Ramos (cell line): ENCODE results near the gene NMT1.
"Not testable (repeated sequence)": the region's sequence is repeated elsewhere in the genome, so short reads cannot be mapped to it uniquely, and the experiment has no call there.

ENCODE experiments used
- in situ Hi-C: fragments of 300-500 bp; cut with MboI; formaldehyde crosslinking; loops from one replicate; pipeline ENCODE4 v1.14.3; 2022; ENCODE audit warnings: low sequenced_read_pairs; ENCODE audit not compliant: unreplicated experiment

The NMT1 gene

GRCh38 chr17:45035848-45036247, 25.3 kb upstream of the NMT1 start:
- in situ Hi-C loops = no loop called here

- in situ Hi-C loops = no loop called here
Measured at GRCh38 chr17:45036691-45037090, 24.4 kb upstream of the NMT1 start.

GRCh38 chr17:45038728-45039634, 22.1 kb upstream of the NMT1 start:
- in situ Hi-C loops = no loop called here

- in situ Hi-C loops = no loop called here
Measured at GRCh38 chr17:45040459-45040858, 20.7 kb upstream of the NMT1 start.

- in situ Hi-C loops = no loop called here
Measured at GRCh38 chr17:45042346-45043120, 18.6 kb upstream of the NMT1 start.

GRCh38 chr17:45043813-45044540, 17.1 kb upstream of the NMT1 start:
- in situ Hi-C loops = no loop called here

- in situ Hi-C loops = no loop called here
Measured at GRCh38 chr17:45046537-45047125, 14.5 kb upstream of the NMT1 start.

- in situ Hi-C loops = no loop called here
Measured at GRCh38 chr17:45048795-45049563, 12.1 kb upstream of the NMT1 start.

GRCh38 chr17:45050481-45051059, 10.5 kb upstream of the NMT1 start:
- in situ Hi-C loops = no loop called here

GRCh38 chr17:45051060-45051719, 9.9 kb upstream of the NMT1 start, which contains the start of gene DCAKD:
TSS of gene DCAKD (minus strand) at chr17:45051632. CDS start at chr17:45034885, 16,747 bp downstream.
- in situ Hi-C loops = no loop called here

GRCh38 chr17:45051720-45052051, 9.4 kb upstream of the NMT1 start:
- in situ Hi-C loops = not testable (repeated sequence)

- in situ Hi-C loops = no loop called here
Measured at GRCh38 chr17:45052052-45052772, 8.9 kb upstream of the NMT1 start.

- in situ Hi-C loops = no loop called here
Measured at GRCh38 chr17:45060382-45060796, 728 bp upstream of the NMT1 start.

GRCh38 chr17:45061606-45062205, 589 bp downstream of the NMT1 start:
- in situ Hi-C loops = no loop called here

GRCh38 chr17:45063198-45063597, 2.1 kb downstream of the NMT1 start:
- in situ Hi-C loops = no loop called here

GRCh38 chr17:45067637-45068036, 6.5 kb downstream of the NMT1 start:
- in situ Hi-C loops = no loop called here

GRCh38 chr17:45070001-45070400, 8.9 kb downstream of the NMT1 start:
- in situ Hi-C loops = no loop called here

- in situ Hi-C loops = no loop called here
Measured at GRCh38 chr17:45070809-45071208, 9.7 kb downstream of the NMT1 start.
